Stimulated activated CD4-positive, alpha-beta T cell treated with anti-CD3 and anti-CD28 coated beads, Interleukin-12 subunit alpha, Interleukin-12 subunit beta, amount 100 ng/mL, for 48 hours (primary cell): ENCODE data around the gene COL6A5.
"Not testable (repeated sequence)": the region's sequence is repeated elsewhere in the genome, so short reads cannot be mapped to it uniquely, and the experiment has no call there.

ENCODE experiments used
- DNase-seq, 3 donors: peaks; one replicate each; pipeline ENCODE4 v3.0.0-alpha.2; 2020; ENCODE audit warnings: low read depth in 2 of 3, low spot score in 1 of 3

The COL6A5 gene

DNA sequence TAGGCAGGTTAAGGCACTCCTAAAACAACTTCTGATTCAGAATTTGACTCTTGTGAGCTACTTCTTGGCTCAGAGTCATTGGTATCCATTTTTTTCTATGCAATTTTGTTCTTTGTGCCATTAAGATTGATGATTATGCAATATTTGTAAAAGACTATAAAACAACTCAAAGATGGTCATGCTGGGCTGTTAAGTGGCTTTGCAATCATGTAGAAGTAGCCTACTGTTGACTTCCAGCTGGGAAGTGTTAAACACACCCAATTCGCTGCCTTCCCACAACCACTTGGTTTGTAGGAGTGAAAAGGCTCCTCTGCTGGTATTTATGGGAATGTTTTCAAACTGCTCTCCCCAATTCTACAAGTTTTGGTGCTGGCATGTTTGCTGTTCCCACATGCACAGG is 96.8 kb downstream of the COL6A5 start:
- DNase-seq, result no peak

DNA sequence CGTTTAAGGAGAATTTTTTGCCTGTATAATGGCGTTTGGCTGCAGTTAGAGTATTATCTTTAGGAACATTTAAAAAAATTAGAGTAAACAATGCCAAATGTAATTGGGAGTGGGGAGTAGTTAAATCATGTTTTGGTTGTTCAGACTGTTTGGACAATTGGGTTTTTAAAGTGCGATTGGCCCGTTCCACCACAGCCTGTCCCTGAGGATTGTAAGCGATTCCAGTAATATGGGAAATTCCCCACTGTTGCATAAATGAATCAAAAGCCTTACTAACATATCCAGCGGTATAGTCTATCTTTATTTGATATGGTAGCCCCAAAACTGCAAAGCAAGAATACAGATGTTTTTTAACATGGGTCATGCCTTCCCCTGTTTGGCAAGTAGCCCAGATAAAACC is 101.4 kb downstream of the COL6A5 start:
- DNase-seq, result not testable (repeated sequence)

DNA sequence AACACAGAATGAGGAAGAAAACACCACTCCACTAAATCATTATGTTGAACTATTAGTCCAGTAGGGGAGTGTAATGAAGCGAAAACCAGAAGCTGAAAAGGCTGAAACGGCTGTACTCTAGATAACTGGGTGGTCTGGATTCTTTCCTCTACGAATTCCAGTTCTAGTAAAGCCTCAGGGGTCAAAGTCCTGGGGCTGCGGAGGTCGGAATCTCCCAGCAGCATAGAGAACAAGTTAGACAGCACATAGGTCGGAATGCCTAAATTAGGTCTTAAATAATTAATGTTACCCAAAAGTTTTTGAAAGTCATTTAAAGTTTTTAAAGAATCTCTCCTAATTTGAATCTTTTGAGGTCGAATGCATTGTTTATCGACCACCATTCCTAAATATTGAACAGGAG is 102.7 kb downstream of the COL6A5 start:
- not testable (repeated sequence) for DNase-seq

DNA sequence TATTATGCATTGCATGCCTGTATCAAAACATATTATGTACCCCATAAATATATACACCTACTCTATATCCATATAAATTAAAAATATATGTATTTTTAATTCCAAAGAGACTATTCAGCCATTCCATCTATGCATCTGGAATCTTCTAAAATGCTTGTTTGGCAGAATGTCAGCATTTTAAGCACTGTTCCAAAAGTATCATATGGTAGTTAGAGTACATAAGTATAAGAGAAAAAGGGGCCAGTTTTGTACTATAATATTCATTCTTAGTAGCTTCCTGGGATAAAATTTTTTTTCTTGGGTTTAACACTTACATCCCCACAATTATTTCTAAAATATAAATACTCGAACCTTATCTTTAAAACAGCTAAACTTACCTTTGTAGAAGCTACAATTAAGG is 111.1 kb downstream of the COL6A5 start:
- no peak for DNase-seq

DNA sequence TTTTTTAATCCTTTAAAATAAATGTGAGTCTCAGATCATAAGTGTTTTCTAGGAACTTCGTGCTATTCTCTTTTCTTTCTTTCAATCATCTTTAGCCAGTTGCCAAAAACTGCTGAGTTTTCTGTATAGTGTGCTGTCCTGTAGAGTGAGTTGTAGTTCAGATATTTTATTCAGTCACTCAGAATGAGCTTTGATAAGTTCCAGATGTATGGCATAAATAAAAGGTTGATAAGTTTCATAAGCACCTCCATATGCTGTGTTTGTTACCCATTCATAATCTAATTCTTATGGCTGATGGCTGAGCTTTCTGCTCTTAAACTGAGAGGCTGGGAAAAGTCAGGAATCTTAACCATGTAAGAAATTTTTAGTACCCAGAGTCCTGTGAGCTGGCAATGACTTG is 112.2 kb downstream of the COL6A5 start:
- no peak for DNase-seq

DNA sequence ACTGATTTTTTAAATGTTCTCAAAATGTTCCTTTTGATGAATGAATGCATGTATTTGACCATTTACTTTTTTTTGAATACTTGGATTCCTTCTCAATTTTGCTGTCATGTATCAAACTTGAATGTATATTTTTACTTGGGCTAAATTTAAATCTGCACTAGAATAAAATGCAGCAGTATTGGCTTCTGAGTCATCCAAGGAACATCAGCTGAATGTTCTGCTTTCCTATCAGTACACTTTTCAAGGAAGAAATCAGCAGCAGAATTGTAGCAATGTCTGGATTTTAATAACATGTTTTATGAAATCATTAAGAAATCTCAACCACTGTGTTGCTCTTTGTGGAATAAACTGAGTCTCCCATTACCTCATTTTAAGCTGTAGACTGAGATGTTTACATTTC is 114.5 kb downstream of the COL6A5 start:
- DNase-seq, result no peak

DNA sequence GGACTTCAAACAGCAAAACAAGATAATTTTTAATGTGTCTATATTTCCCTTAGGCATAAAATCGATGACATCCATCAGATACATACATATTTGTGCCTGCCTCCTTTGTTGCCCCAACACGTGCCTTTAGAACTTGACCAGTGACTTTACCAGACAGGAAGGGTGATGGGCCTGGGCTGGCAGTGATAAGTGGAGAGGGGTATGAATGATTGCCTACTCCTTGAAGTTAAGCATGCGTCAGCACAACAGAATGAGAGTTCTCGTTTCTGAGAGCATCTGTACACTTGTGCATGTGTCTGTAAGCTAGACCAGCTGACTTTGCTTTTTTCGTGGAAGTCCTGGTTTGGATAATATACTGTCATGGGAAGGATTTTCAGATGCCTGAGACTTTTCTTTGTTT is 116.6 kb downstream of the COL6A5 start:
- DNase-seq, result no peak

DNA sequence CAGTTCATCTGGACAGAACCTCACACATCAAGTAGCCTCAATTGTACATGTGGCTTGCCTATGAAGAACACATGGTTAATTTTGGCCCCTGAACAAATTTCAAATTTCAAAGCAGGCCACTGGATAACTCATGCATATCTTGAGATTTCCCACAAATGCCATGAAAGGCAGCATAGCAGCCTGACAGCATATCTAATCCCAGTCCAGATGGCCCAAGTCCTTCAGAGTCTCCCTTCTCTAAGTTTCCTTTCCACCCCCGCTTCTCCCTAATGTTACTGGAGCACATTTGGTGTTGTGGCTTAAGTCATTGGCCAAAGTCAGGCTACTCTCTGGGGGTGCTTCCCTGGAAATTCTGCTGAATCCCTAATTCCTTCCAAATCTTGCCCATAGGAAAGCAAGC is 117.7 kb downstream of the COL6A5 start:
- DNase-seq, result no peak

DNA sequence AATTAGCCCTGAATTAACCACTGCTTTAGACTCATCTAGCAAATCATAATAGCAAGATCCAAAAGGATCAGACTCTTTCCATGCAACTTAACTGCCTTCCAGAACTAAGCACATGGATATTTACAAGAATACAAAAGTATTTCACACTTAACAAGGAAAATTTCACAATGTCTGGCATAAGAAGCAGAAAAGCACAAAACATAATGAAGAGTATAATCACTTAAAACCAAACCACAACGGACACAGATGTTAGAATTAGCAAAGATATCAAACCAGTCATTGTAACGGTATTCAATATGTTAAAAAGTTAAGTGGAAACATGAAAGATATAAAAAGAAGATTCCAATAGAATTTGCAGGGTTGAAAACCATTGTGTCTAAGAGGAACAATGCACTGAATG is 120.0 kb downstream of the COL6A5 start:
- no peak for DNase-seq

DNA sequence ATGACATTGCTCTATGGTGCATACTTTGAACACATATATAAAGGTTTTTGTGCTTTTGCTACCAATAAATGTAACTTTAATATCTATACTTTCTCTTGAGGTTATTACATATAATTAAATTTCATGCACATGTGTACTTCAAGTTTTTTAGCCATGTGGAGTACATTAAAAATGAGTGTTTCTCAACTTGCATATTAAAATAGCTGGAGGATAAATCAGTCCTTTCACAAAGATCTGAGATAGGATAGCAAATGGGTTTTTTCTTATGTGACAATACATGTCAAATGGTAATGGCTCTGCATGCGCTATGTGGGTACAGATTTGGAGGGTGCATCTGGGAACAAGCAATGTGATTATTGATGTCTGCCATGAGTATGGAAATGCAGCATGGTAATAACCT is 122.8 kb downstream of the COL6A5 start:
- DNase-seq, result no peak

DNA sequence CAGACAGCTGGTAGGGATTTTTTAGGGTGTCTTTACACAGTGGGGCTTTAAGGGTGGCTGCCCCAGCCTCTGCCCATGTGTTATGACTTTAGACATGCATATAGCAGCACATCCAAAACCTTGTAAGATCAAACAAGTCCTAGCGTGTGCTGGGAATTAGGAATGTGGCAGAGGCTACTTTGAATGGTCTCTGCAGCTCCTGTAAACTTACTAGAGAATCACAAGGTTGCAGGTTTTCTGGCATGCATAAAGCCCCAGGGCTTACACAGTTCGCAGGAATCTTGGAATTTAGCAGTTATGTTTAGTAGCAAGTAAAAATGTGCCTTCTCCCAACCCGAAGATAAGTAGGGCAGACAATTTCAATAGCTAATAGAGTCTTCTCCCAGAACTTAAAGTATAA is 124.7 kb downstream of the COL6A5 start:
- no peak for DNase-seq

DNA sequence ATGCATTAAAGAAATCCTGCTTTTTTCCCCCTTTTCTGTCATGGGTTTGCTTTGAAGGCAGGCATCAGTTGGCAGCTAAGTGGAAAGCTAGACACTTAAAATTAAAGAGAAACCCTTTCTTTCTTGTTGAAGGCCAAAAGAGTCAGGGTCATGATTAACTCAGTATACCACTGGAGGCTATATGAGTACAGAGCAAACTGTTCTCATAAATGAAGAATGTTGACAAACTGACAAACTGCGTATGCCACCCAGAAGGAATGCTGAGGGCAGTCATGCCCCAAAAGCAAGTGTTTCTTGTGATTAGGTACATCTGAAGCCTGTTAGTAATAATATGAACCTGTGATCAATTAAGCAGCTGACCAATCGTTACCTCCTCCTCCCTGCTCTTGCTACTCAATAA is 127.9 kb downstream of the COL6A5 start:
- DNase-seq, result no peak

DNA sequence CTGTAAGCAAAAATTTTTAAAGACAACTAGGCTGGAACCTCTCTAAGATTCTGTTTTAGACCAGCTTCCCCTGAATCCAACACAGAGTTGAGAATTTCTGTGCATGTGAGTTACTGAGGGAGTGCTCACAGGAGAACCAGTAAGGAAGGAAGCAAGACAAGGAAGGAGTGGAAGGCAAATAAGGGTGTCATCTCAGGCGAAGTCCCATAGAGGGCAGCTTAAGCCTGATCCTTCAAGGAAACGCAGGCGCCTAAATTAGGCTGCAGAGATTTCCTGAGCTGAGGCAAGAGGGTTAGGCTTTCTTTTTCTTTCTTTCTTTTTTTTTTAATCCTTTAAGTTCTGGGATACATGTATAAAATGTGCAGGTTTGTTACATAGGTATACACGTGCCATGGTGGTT is 135.3 kb downstream of the COL6A5 start:
- no peak for DNase-seq

DNA sequence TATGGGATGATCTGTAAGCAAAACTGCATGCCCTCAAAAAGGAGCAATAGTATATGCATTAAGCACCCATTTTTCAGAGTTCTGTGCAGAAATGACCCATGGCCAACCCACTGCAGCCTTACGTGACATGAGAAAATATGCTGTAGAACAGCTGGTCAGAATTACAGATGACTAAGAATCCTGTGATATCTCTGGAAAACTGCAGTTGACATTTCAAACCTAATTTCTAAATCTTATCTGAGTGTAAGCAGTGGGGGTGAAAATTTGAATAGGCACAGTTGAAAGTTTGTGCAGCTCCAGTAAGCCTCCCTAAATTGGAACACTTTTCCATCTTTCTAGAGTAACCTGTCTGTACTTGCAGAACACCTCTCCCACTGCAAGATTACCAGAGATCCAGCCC is 142.8 kb downstream of the COL6A5 start:
- no peak for DNase-seq

DNA sequence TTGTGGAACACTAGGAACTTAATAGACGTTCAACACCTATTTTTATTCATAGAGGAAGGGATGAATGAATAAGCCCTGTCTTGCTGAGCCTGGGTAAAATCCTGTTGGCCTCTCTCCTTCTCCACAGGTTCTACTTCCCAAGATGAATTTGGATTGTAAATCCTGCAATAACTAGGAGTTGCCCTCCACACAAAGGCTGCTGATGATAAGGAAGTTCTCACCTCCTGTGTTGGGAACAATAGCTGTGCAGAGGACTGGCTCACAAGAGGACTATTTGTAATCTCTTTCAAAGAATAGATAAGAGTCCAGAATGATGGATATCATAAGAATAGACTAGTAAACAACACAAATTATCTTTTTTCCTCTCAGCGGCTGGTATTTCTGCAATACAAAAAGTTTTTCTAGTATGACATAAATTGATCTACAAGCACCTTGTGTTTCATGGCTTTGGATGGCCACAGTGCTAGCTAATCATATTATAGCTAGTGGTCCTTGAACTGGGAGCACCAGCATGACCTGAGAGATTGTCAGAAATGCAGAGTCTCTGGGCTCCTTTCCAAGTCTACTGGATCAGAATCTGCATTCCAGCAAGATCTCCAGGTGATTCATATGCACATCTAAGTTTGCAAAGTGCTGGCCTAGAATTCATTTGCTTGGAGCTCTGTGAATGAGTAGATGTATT is 143.4 kb downstream of the COL6A5 start:
- DNase-seq, result no peak

DNA sequence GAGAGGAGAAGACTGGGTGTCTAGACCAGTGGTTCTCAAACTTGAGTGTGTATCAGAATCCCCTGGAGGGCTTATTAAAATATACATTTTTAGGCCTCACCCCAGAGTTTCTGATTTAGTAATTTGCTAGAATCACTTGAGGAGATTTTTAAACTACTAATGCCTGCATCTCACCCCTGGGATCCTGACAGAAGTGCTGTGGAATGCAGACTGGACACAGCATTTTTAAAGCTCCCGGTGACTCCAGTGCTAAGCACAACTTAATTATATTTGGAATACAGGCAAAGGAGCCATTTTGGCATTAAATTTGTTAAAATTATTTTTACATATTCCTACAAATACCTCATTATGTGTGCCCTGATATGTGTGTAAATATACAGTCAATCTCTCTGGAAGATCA is 144.8 kb downstream of the COL6A5 start:
- no peak for DNase-seq

DNA sequence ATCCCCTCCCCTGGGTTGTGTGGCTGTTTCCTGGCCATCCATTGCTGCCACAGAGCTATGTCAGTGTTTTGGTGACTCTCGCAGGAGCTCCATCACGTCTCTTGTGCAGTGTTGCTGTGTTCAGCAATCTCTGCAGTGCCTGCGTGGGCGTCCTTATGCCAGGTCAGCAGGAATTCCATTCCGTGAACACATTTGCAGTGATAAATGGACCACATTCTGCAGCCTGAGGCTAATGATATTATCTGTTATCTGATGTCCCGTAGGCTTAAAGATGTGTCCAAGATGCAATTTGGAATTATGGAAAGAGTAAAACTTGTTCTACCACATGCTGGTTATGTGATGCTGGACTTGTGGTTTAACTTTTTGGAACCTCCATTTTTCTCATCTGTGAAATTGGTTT is 146.0 kb downstream of the COL6A5 start:
- no peak for DNase-seq

DNA sequence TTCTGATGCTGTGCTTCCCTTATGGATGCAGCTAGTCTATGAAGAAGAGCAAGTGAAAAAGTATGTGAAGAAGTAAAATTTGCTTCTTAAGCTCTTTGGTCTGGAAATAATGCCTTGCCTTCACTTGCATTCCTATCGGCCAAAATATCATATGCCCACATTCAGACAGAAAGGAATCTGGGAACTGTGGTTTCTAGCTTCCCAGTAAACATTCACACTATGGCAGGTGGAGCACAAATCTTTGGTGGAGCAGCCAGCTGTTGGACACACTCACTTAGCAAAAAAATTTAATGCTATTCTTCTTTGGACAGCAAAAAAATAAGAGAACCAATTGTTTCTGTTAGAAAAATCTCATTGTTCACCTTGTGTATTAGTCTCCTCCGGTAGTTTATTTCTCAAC is 159.2 kb downstream of the COL6A5 start:
- DNase-seq, result no peak

DNA sequence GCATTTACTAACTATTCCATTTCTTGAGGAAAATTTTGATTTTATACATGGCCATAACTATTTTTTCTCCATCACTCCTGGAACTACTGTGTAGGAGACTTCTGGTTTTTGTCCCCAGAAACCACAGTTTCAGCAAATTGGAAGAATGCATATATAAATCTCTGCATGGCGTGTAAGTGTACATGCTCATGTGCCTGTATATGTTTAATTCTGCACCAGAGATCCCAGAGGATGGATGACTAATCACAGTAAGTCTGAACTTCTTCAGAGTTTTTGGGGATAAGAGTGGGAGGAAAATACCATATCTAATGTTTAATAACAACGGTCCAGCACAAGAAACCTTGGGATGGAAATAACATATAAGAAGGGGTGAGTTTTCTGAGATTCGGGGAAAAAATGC is 160.6 kb downstream of the COL6A5 start:
- DNase-seq, result no peak

DNA sequence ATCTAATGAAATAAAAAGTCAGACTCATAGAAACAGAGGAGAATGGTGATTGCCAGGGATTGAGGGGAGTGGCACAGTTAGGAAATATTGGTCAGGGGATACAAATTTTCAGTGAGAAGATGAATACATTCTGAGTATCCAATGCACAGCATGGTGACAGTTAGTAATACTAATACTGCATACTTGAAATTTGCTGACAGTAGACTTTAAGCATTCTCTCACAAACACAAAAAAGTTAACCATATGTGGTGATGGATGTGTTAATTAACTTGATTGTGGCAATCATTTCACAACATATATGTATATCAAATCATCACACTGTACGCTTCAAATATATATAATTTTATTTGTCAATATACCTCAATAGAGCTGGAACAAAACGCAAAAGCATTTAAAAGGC is 162.3 kb downstream of the COL6A5 start:
- no peak for DNase-seq

DNA sequence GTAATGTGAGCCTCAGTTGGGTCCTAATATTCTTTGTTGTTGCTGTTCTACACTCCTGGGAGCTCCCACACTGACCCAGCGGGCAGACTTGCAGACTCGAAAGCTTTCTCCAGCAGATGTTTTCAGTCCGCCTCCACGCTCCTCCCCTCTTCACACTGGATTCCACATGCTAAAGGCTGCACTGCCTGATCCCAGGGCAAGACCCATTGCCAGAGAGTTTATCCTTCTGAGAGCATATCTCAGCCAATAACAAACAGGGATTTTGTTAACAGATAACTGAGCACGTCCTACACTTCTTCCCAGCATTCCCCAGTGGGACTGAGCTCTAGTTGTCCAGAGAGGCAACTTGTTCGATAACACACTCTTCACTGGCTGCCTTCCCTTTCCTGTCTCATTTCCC is 163.5 kb downstream of the COL6A5 start:
- no peak for DNase-seq

DNA sequence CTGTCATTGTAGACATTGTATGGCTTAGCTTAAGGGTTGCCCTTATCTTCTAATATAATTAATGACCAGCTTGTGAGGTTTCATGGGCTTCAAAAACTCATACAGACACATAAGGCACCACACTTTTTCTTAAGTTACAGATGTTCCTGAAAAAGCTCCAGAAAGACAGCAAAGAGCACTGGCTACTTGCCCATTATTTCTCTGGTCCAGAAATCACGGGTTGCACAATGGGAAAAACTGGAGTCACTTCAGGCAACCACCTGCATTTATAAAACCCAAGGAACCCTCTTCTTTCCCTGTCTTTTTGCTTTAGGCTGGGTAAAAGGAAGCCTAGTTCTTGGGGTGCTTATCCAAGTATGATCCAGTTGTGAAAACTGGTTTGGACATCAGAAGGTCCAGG is 169.2 kb downstream of the COL6A5 start:
- no peak for DNase-seq

DNA sequence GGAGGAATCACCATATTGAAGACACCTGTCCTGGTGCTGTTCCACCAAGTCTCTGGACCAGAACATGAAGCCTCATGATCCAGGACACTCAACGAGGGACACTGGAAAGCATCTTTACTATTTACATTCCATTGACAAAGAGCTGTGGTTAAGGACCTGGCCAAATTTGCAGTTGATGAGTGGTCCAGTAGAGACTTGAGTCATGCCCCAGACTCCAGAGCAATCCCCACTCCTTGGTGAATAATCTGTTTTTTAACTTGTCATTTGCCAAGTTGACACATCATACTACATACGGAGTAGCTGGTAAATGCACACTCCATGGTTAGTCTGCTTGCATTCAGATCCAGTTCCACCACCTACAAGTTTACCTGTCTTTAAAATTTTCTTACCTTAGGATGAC is 170.3 kb downstream of the COL6A5 start:
- no peak for DNase-seq
